ENCODE results near the gene DIPK1B.
A peak's percentile ranks its signal among the peaks of the same experiment; 100 is the strongest.
"Not testable (repeated sequence)": the region's sequence is repeated elsewhere in the genome, so short reads cannot be mapped to it uniquely, and the experiment has no call there.

Gene DIPK1B

DNA sequence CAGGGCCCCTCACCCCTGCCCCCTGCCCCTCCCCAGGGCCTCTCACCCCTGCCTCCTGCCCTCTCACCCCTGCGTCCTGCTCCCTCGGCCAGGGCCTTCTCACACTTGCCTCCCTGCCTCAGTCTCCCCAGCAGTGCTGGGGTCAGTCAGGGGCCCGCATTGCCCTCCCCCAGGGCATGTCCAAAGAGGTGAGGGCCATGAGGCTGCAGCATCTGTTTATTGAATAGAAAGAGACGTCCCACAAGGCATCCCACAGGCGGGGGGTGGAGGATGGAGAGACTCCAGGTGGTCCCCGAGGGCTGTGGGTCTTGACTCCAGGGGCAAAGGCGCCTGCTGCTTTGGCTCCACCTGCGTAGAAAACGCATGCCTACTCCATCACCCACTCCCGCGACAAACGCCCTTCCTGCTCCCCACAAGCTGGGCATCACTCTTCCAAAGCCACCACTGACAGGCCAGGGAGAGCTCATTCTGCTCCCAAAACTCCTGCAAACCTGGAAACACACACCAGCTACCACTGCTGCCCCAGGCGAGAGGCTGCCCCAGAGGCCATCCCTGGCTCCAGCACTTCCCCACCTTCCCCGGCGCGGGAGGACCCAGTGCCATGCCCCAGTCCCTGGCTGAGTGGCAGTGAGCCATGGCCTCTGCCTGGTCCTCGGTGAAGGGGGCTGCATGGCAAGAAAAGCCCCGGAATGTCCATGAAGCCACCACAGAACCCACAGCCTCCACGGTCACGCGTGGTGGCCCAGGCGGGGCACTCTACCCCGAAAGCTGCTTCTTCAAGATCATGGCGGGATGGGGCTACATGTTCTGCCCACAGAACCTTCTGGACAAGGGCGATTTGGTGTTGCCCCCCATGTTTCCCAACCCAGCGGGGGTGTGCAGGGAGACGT lies 47.3 kb downstream of the DIPK1B start:
- no peak for TF ChIP-seq EZH2 (IDR thresholded peaks at IDR 0.05; ENCODE audit: borderline replicate concordance, low read depth, low read length, severe bottlenecking)
- TF ChIP-seq, protein P1, sequence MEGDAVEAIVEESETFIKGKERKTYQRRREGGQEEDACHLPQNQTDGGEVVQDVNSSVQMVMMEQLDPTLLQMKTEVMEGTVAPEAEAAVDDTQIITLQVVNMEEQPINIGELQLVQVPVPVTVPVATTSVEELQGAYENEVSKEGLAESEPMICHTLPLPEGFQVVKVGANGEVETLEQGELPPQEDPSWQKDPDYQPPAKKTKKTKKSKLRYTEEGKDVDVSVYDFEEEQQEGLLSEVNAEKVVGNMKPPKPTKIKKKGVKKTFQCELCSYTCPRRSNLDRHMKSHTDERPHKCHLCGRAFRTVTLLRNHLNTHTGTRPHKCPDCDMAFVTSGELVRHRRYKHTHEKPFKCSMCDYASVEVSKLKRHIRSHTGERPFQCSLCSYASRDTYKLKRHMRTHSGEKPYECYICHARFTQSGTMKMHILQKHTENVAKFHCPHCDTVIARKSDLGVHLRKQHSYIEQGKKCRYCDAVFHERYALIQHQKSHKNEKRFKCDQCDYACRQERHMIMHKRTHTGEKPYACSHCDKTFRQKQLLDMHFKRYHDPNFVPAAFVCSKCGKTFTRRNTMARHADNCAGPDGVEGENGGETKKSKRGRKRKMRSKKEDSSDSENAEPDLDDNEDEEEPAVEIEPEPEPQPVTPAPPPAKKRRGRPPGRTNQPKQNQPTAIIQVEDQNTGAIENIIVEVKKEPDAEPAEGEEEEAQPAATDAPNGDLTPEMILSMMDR (IDR thresholded peaks at IDR 0.05; ENCODE audit: borderline replicate concordance, extremely low read depth, low read length, poor library complexity, severe bottlenecking) = no peak
- Histone ChIP-seq H3K4me1 (ENCODE audit: insufficient read depth, low read length) (no peaks in the 10 kb centered on the region), H3K27ac (ENCODE audit: low read length) (no peak overlapping the region), H3K4me3 (ENCODE audit: low read depth in 1 of 2, low read length in 2 of 2) (no peak overlapping the region), H4K20me1 (ENCODE audit: insufficient read depth, low read length) (no peaks in the 10 kb centered on the region), H3K27me3 (ENCODE audit: insufficient read depth, low read length, poor library complexity) (no peaks in the 10 kb centered on the region), H3K4me2 (ENCODE audit: insufficient read depth, low read length) (no peak overlapping the region), H3K79me2 (ENCODE audit: insufficient read depth, low read length) (no peaks in the 10 kb centered on the region), H3K9ac (ENCODE audit: low read depth, low read length) (no peak overlapping the region), H3K36me3 (ENCODE audit: insufficient read depth, low read length) (no peaks in the 10 kb centered on the region), H2AFZ (ENCODE audit: low read depth, low read length) (no peak overlapping the region), H3K9me3 (ENCODE audit: insufficient read depth, low read length, severe bottlenecking) (no peaks in the 10 kb centered on the region)
- ATAC-seq (ENCODE audit: insufficient read depth, low read depth) = no peak
- no peak for DNase-seq

DNA sequence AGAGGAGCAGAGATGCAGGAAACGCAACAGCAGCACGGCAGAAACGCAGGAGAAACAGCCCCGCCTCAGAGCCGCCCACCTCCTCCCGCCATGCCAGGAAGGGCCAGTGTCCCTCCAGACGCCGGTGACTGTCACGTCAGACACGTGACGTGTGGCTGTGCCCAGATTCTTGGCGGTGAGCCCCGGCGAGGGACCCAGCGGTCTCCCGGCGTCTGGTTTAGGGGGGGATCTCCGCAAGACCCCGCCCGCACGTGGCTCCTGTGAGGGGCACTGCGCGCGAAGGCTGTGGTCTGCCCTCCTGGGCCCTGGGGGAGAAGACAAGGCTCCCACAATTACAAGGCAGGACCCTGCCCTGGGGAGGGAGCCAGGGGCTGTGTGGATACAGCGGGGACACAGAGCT lies 48.1 kb downstream of the DIPK1B start:
- Histone ChIP-seq H3K36me3 (ENCODE audit: insufficient read depth, low read length) (no peaks in the 10 kb centered on the region), H3K9ac (ENCODE audit: low read depth, low read length) (no peak overlapping the region), H2AFZ (ENCODE audit: low read depth, low read length) (no peak overlapping the region), H3K27ac (ENCODE audit: low read length) (no peak overlapping the region), H3K4me2 (ENCODE audit: insufficient read depth, low read length) (no peak overlapping the region), H3K9me3 (ENCODE audit: insufficient read depth, low read length, severe bottlenecking) (no peaks in the 10 kb centered on the region), H3K79me2 (ENCODE audit: insufficient read depth, low read length) (no peaks in the 10 kb centered on the region), H3K27me3 (ENCODE audit: insufficient read depth, low read length, poor library complexity) (no peaks in the 10 kb centered on the region), H3K4me3 (ENCODE audit: low read depth in 1 of 2, low read length in 2 of 2) (no peak overlapping the region), H3K4me1 (ENCODE audit: insufficient read depth, low read length) (no peaks in the 10 kb centered on the region), H4K20me1 (ENCODE audit: insufficient read depth, low read length) (no peaks in the 10 kb centered on the region)
- ATAC-seq (ENCODE audit: insufficient read depth, low read depth) (no peak), DNase-seq (no peak)
- TF ChIP-seq EZH2 (IDR thresholded peaks at IDR 0.05; ENCODE audit: borderline replicate concordance, low read depth, low read length, severe bottlenecking) = no peak
- TF ChIP-seq, protein P1 (IDR thresholded peaks at IDR 0.05; ENCODE audit: borderline replicate concordance, extremely low read depth, low read length, poor library complexity, severe bottlenecking) = no peak

DNA sequence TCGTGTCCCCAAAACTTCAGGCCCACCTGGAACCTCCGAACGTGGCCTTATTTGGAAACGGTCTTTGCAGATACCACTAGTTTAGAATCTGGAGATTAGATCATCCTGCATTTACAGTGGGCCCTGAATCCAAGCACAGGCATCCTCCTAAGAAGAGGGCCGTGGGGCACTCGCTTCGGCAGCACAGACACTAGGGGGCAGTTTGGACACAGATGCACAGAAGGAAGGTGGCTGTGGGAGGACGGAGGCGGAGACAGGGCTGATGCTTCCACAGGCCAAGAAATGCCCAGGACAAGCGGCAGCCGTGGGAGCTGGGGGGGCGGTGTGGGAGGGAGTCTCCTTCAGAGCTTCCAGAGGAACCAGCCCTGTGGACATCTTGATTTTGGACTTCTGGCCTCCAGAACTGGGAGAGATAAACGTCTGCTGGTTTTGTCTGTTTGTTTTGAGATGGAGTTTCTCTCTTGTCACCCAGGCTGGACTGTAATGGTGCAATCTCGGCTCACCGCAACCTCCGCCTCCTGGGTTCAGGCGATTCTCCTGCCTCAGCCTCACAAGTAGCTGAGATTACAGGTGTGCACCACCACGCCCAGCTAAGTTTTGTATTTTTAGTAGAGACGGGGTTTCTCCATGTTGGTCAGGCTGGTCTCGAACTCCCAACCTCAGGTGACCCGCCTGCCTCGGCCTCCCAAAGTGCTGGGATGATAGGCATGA lies 48.6 kb downstream of the DIPK1B start:
- H3K9me3 ChIP-seq (ENCODE audit: insufficient read depth, low read length, severe bottlenecking); H3K4me2 ChIP-seq (ENCODE audit: insufficient read depth, low read length); H3K4me1 ChIP-seq (ENCODE audit: insufficient read depth, low read length); H3K79me2 ChIP-seq (ENCODE audit: insufficient read depth, low read length); H3K36me3 ChIP-seq (ENCODE audit: insufficient read depth, low read length); H3K27ac ChIP-seq (ENCODE audit: low read length); H3K9ac ChIP-seq (ENCODE audit: low read depth, low read length); H2AFZ ChIP-seq (ENCODE audit: low read depth, low read length); H3K27me3 ChIP-seq (ENCODE audit: insufficient read depth, low read length, poor library complexity); ATAC-seq (ENCODE audit: insufficient read depth, low read depth); H4K20me1 ChIP-seq (ENCODE audit: insufficient read depth, low read length); H3K4me3 ChIP-seq (ENCODE audit: low read depth in 1 of 2, low read length in 2 of 2): not testable (repeated sequence)
- DNase-seq = peak; percentile 11
- TF ChIP-seq, protein P1 (IDR thresholded peaks at IDR 0.05; ENCODE audit: borderline replicate concordance, extremely low read depth, low read length, poor library complexity, severe bottlenecking) = peak; percentile 45
